HL-60/S4 (cell line): ENCODE data around the gene COPG2.
"Not testable (repeated sequence)": the region's sequence is repeated elsewhere in the genome, so short reads cannot be mapped to it uniquely, and the experiment has no call there.

Source experiments
- in situ Hi-C: fragments of 300-500 bp; cut with MboI; formaldehyde crosslinking; loops from 2 replicates; pipeline ENCODE4 v1.14.3; 2022; ENCODE audit warnings: low sequenced_read_pairs

Gene COPG2

DNA sequence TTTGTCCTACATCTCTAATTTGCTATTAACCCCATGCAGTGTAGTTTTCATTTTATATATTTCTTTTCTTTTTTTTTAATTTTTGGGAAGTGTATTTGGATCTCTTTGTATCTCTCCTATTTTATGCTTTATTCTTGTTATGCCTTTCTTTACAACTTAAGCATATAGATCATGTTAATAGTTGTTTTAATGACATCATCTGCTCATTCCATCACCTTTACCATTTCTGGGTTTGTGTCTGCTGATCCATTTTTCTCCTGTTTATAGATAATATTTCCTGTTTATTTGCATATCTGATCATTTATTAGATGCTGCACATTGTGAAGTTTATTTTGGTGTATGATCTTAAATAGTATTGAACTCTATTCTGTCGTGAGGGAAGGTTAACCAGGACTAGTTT, 13.7 kb downstream of the COPG2 start:
- in situ Hi-C loops: no loop called here

DNA sequence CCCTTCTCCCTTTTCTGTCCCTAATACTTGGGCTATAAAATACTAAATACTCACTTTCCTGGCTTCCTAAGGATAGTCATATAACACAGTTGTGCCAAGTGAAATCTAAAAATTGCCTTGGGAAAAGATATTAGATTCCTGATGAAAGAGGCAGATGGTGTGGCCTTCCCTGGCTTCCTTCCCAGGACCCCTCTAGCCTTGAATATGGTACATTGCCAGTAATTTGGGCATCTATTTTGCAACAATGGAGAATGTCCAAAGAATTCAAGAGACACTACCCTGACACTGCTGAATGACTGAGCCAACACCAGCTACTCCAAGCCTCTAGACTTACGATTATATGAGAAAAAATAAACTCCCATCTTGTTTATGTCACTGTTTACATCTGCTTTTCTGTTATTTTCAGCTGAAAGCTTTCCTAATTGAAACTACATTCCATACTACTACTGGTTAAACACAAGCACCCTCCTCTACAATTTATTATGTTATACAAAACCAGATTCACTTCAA, 17.9 kb downstream of the COPG2 start:
- in situ Hi-C loops: no loop called here

DNA sequence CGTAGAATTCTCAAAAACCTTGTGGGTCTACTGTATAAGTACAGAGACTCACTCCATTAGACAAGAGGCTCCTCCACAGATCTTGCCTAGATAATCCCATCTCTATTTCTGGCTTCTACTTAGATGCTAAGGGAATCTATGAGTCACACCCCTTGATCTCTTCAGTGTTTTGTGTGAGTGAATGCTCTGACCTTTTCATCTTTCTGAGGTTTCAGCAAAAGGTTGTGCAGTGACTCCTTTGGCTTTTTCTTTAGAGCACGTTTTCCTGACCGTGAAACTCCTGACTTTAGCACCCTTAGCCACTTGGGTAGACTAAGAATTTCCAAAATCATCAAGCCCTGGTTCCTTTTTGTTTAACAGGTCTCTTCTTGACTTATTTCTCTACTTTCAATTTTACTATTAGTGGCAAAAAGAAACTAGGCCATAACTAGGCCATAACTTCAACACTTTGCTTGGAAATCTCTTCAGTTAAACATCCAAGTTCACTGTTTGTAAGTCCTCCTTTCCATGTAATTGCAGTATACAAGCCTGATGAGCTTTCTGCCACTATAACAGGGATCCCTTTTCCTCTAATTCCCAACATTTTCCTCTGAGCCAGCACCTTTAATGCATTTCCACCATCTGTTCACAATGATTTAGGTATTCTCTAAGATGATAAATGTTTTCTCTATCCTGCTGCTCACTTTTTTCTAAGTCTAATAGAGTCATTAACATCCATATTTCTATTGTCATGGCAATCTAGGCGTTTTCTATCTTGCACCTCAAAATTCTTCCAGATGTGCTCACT, 19.4 kb downstream of the COPG2 start:
- in situ Hi-C loops: no loop called here

DNA sequence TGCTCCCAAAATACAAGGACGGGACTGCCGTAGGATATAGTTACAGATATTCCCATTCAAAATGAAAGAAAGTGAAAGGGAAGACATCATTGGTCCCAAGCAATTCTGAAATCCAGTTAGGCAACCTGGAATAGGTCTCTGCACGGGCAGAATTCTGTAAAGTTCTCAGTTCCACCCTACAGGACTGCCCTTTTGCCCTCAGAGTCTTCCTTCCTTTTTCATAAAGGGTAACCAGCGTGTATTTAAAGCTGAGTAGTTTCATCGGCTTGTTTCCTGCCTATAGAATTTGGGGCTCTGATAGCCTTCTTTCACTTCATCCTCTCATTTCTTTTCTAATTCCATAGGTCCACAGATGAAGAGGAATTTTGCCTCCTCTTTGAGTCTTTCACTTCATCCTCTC, 20.0 kb downstream of the COPG2 start:
- in situ Hi-C loops: no loop called here

DNA sequence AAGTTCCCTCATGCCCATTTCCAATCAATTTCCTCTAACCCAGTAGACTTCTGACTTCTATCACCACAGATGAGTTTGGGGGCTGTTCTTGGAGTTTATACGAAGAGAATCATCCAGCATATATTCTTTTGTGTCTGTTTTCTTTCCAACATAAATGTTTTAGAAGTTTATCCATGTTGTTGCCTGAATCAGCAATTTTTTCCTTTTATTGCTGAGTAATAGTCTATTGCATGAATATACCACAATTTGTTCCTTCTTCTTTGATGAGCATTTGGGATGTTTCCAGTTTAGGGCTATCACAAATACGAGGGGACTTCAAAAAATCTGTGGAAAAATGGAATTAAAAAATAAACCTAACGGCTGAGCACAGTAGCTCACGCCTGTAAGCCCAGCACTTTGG, 26.2 kb downstream of the COPG2 start:
- in situ Hi-C loops: no loop called here

DNA sequence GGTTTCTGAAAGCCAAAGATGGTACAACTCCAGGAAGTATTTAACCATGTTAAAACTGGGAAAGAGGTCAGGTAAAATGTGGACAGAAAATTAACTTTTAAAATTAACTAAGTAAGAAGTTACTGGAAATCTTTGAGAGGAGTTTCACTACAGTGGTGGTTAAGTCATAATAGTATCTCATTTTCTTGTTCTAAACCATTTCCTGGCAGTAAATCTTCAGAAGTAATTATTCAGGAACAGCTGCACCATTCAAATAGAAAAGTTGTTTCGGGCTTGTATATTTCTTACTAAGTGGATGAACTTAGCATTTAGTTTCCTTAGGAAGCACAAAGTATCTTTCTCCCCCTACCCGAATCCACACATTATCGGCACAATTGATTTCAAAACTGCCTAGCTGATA, 27.1 kb downstream of the COPG2 start:
- in situ Hi-C loops: no loop called here

DNA sequence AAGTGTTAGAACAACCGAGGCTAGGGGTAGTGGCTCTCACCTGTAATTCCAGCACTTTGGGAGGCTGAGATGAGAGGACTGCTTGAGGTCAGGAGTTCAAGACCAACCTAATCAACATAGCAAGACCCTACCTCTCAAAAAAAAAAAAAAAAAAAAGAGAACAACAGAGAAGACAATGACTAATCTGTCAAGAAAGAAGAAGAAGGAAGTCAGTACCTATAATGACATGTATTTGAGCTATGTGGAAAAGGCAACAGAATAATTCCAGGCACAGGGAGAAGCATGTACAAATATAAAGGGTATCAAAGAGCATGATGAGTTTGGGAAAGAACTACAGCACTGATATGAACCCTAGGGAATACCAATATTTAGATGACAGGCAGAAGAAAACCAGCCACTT, 27.5 kb downstream of the COPG2 start:
- in situ Hi-C loops: no loop called here

DNA sequence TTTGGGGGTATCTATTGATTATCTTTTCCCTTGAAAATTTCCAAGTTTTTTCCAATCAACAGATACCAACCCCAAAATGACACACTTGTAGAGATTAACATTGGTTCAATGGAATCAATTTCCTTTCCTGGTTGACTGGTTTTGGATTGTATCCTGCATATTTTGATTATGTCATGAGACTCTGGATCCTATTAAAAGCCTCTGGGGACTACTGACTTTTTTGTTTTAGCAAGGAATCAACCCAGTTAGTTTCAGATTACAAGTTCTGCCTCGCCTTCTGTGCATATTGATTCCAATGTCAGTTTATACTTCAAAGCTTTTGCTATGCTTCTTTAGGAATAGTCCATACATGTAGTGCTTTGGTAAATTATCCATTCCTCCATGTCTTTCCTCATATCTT, 29.2 kb downstream of the COPG2 start:
- in situ Hi-C loops: no loop called here

DNA sequence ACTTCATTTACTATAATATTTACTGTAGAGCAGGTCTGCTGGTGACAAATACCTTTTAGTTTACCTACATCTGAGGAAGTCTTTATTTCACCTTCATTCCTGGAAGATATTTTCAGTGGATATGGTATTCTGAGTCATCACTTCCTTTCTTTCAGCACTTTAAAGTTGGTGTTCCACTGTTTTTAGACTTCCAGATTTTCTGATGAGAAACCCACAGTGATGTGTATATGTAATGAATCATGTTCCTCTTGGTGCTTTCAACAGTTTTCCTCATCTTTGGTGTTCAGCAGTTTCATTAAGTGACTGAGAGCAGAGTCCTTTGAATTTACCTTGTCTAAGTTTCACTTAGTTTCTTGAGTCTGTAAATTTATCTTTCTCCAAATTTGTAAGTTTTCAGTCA, 36.4 kb downstream of the COPG2 start:
- in situ Hi-C loops: no loop called here

DNA sequence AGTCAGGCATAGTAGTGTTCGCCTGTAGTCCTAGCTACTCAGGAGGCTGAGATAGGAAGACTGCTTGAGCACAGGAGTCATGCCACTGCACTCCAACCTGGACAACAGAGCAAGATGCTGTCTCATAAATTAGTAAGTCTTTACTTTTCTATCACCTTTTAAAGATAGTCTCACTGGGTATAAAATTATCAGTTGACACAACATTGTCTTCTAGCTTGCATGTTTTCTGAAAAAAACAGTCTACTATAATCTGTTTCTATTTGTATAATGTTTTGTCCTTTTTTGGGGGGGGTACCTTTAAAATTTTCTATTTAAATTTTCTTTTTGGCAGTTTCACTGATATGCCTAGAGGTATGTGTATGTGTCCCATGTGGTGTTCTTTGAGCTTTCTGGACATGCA, 39.6 kb downstream of the COPG2 start:
- in situ Hi-C loops: no loop called here

DNA sequence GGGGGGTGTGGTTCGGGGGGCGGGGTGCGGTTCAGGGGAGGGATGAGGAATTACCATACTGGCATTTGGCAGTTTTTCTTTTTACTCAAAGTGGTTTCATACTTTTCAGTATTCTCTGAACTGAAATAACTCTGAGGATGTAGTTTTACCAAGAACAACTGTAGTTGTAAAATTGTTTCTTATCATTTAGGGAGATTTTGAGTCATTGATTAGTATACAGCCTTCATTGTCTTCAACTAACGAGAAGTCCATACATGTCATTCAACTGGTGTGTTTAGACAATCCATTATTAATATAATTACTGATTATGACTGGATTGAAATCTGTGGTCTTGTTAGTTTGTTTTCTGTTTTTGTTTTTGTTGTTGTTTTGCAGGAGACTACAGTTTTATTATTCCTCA, 40.8 kb downstream of the COPG2 start:
- in situ Hi-C loops: no loop called here

DNA sequence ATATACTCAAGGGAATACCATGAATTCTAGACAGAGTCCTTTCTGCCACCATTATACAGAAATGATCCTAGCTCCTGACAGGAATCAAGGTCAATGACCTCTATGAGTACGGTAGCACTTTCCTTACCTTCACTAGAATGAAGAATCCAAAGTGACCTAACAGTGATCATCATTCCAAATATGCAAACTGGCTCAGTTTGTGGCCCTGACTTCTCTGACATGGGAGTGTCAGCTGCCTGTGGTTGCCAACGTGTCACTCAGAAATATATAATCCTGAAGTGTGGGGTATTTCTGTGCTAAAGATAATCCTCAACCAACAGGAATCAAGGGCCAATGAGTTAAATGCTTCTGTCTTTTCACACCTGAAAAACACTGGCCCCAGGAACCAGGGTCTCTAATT, 45.7 kb downstream of the COPG2 start:
- in situ Hi-C loops: no loop called here

DNA sequence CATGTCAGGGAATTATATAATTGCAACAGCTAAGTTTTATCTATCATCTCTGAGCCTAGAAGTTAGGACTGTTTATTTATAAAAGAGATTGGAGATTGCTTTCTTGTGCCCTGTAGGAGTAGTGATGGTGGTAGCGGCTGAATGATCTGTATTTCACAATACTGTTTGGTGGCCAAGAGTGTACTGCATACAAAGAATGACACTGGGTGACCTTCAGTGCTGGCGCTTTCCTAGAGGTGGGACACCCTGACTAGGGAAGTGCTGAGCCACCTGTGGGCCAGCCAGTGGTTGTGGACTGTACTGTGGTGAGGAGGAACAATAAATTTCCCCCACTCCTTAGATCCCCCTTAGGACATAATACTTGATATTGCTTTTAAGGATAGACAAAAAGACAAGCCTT, 53.0 kb downstream of the COPG2 start:
- in situ Hi-C loops: no loop called here

DNA sequence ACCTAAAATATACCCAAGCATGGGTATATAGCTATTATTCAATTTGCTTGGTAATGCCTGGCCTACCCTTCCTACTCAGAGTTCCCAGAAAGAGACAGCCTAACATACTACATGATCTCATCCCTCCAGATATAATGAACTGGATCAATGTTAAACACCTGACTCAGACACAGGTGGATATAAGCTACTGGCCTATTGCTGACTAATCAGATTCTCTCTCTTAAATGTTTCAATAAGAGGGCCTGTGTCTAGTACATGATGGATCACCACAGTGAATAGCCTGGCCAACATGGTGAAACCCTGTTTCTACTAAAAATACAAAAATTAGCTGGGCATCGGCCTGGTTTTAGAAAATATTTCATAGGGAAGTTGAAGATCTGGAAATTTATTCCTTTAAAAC, 54.1 kb downstream of the COPG2 start:
- in situ Hi-C loops: no loop called here

DNA sequence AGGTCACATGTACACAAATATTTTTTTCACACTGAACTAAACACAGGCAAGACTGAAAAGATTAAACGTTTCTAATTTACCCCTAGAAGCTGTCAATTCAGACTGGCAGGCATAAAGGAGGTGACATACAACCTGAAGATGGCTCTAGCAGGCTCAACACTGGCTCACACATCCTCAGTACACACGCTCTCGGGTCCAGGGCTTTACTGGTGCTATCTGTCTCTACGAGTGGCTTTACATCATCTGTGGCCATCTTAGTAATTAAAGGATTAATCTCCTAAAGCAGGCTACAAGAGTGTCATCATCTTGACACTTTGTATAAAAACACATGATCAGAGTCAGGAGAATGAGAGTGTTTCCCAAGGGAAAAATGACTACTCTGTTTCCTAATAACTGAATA, 57.3 kb downstream of the COPG2 start:
- in situ Hi-C loops: no loop called here

DNA sequence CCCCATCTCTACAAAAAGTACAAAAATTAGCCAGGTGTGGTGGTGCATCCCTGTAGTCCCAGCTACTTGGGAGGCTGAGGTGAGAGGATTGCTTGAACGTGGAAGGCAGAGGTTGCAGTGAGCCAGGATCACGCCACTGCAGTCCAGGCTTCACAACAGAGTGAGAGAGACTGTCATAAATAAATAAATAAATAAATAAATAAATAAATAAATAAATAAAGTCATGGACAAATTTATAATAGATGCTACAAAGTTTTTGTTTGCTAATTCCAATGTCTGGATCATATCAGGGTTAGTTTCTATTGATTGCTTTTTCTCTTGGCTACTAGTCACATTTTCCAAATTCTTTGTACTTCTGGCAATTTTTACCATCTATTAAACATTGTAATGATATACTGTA, 61.5 kb downstream of the COPG2 start:
- in situ Hi-C loops: not testable (repeated sequence)

DNA sequence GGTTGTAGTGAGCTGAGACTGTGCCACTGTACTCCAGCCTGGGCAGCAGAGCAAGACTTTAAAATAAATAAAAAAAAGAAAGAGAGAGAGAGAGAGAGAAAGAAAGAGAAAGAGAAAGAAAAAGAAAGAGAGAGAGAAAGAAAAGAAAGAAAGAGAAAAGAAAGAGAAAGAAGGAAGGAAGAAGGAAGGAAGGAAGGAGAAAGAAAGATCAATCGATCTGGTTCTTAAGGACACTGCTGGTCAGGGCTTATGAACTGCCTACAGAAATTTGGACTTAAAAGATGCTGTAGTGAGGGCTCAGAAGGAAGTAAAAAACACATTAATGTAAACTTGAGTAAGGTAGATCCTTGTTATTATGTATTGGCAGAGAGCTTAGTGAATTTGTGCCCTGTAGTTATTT, 62.4 kb downstream of the COPG2 start:
- in situ Hi-C loops: no loop called here

DNA sequence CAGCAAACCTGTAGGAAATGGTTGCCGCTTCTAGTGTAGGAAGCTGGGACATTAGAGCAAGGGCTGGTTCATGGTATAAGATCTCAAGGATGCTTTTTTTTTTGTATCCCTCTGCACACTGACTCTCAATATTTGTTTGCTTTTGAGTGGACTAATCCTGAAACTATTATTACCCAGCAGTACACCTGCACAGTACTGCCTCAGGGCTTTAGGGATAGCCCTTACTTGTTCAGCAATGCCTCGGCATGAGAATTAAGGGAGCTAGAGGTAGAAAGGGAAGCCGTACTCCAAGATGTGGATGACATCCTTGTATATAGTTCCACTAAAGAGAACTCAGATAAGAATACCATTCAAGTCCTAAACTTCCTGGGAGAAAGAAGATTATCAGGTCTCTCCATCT, 70.5 kb downstream of the COPG2 start:
- in situ Hi-C loops: no loop called here

DNA sequence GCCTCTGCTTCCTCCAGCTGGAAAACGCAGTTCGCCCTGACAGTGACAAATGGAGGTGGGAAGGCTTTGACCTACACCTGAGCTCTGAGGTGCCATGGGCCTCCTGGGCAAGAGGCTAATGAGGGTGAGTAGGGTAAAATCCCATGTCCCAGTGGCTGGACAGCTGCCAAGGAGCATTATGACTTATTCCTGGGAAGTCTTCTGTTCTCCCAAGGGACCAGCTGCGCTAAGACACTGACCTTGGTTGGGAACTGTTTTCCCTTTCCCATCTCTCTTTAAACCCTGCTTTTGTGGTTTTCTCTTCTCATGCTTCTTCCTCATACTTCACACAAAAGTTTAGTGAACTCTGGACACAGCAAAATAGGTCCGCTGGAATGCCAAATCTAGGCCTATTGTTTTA, 72.6 kb downstream of the COPG2 start:
- in situ Hi-C loops: no loop called here

DNA sequence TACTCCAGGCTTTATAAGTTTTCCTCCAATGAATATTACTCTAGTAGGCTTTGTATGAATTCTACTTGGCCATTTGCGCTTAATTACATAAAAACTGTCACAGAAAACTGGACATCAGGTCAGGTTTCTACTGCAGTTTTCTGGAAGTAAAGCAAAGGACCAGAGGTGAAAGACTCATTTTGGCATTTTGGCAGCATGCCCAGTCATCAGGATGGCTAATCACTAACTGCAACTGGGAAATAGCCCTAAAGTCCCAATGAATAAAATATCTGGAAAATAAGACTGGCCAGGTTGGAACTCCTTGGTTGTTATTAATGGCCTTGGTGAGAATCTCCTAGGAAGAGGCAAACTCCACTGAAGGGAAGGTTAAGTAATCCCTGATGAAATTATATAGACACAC, 75.5 kb downstream of the COPG2 start:
- in situ Hi-C loops: no loop called here

DNA sequence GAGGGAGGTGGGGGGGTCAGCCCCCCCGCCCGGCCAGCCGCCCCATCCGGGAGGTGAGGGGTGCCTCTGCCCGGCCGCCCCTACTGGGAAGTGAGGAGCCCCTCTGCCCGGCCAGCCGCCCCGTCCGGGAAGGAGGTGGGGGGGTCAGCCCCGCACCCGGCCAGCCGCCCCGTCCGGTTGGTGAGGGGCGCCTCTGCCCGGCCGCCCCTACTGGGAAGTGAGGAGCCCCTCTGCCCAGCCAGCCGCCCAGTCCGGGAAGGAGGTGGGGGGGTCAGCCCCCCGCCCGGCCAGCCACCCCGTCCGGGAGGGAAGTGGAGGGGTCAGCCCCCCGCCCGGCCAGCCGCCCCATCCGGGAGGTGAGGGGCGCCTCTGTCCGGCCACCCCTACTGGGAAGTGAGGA, 77.1 kb downstream of the COPG2 start:
- in situ Hi-C loops: not testable (repeated sequence)

DNA sequence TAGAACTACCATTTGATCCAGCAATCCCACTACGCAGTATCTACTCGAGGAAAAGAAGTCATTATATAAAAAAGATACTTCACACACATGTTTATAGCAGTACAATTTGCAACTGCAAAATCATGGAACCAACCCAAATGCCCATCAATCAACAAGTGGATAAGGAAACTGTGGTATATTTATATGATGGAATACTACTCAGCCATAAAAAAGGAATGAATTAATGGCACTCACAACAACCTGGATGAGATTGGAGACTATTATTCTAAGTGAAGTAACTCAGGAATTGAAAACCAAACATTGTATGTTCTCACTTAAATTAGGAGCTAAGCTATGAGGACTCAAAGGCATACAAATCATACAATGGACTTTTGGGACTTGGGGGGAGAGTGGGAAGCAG, 82.6 kb downstream of the COPG2 start:
- in situ Hi-C loops: not testable (repeated sequence)

DNA sequence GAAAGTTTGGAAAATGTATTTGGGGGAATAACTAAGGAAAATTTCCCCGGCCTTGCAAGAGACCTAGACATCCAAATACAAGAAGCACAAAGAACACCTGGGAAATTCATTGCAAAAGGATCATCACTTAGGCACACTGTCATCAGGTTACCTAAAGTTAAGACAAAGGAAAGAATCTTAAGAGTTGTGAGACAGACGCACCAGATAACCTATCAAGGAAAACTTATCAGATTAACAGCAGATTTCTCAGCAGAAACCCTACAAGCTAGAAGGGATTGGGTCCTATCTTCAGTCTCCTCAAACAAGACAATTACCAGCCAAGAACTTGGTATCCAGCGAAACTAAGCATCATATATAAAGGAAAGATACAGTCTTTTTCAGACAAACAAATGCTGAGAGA, 93.4 kb downstream of the COPG2 start:
- in situ Hi-C loops: not testable (repeated sequence)
